ENCODE data around the gene RECK. TPM values are rescaled to one million over a fixed set of nuclear protein-coding genes. Genes with fewer than 3 reads are reported as not detected.
A peak's percentile ranks its signal among the peaks of the same experiment; 100 is the strongest.

RECK gene
- total RNA-seq, 4 donors from 2014 or later = 15.6 to 24.1 (median 18.7) TPM

GRCh38 chr9:36064448-36065037 lies 27.8 kb downstream of the RECK start:
- H3K36me3 ChIP-seq = peaks cover 0 to 53% (median 0%) of the 10 kb centered on the region in 3 donors
- no peaks in the 10 kb centered on the region for H3K27me3 ChIP-seq
- no peak overlapping the region for H3K27ac ChIP-seq
- no peak for DNase-seq (ENCODE audit: low spot score in 2 of 2)
- H3K4me1 ChIP-seq = no peaks in the 10 kb centered on the region
- TF ChIP-seq CTCF (IDR thresholded peaks at IDR 0.05) (no peak), POLR2A (IDR thresholded peaks at IDR 0.05) (no peak), EP300 (IDR thresholded peaks at IDR 0.05) (no peak)
- WGBS, 2 donors = 60 to 84% methylated on average over 1 of the region's 1 CpG
- no peaks in the 10 kb centered on the region for H3K9me3 ChIP-seq
- no peak overlapping the region for H3K4me3 ChIP-seq

GRCh38 chr9:36074055-36074454 lies 37.3 kb downstream of the RECK start:
- H3K4me1 ChIP-seq = peaks cover 0 to 14% (median 4%) of the 10 kb centered on the region in 4 donors
- no peak for DNase-seq (ENCODE audit: low spot score in 2 of 2)
- H3K36me3 ChIP-seq = no peaks in the 10 kb centered on the region
- WGBS, 2 donors = 93 to 96% methylated on average over 1 of the region's 1 CpG
- TF ChIP-seq POLR2A (IDR thresholded peaks at IDR 0.05) = no peak
- TF ChIP-seq CTCF (IDR thresholded peaks at IDR 0.05) = no peak
- no peak for TF ChIP-seq EP300 (IDR thresholded peaks at IDR 0.05)
- no peaks in the 10 kb centered on the region for H3K9me3 ChIP-seq
- no peak overlapping the region for H3K27ac ChIP-seq
- H3K27me3 ChIP-seq = no peaks in the 10 kb centered on the region
- H3K4me3 ChIP-seq = no peak overlapping the region

GRCh38 chr9:36074870-36075532 lies 38.3 kb downstream of the RECK start:
- peak; percentile 53 to 86 for DNase-seq (ENCODE audit: low spot score in 2 of 2)
- peaks cover 0 to 14% (median 4%) of the 10 kb centered on the region in 4 donors for H3K4me1 ChIP-seq
- peak overlapping the region in 2 of 4 donors; percentile 8 to 18 for H3K27ac ChIP-seq
- TF ChIP-seq POLR2A (IDR thresholded peaks at IDR 0.05) = no peak
- TF ChIP-seq CTCF (IDR thresholded peaks at IDR 0.05) = no peak
- TF ChIP-seq EP300 (IDR thresholded peaks at IDR 0.05) = peak in 1 of 2 donors; percentile 46
- H3K9me3 ChIP-seq = no peaks in the 10 kb centered on the region
- WGBS, 2 donors = 6 to 8% methylated on average over 2 of the region's 2 CpGs
- no peaks in the 10 kb centered on the region for H3K27me3 ChIP-seq
- no peak overlapping the region for H3K4me3 ChIP-seq
- H3K36me3 ChIP-seq = no peaks in the 10 kb centered on the region

- no peak overlapping the region for H3K27ac ChIP-seq
- WGBS, 2 donors = 83 to 88% methylated on average over 1 of the region's 1 CpG
- H3K36me3 ChIP-seq = peaks cover 0 to 8% (median 0%) of the 10 kb centered on the region in 3 donors
- no peak for DNase-seq (ENCODE audit: low spot score in 2 of 2)
- no peaks in the 10 kb centered on the region for H3K9me3 ChIP-seq
- H3K4me1 ChIP-seq = peaks cover 0 to 14% (median 4%) of the 10 kb centered on the region in 4 donors
- TF ChIP-seq CTCF (IDR thresholded peaks at IDR 0.05) (no peak), EP300 (IDR thresholded peaks at IDR 0.05) (no peak), POLR2A (IDR thresholded peaks at IDR 0.05) (no peak)
- no peaks in the 10 kb centered on the region for H3K27me3 ChIP-seq
- H3K4me3 ChIP-seq = no peak overlapping the region
These were observed 41.3 kb downstream of the RECK start for GRCh38 chr9:36078051-36078450.

DNA sequence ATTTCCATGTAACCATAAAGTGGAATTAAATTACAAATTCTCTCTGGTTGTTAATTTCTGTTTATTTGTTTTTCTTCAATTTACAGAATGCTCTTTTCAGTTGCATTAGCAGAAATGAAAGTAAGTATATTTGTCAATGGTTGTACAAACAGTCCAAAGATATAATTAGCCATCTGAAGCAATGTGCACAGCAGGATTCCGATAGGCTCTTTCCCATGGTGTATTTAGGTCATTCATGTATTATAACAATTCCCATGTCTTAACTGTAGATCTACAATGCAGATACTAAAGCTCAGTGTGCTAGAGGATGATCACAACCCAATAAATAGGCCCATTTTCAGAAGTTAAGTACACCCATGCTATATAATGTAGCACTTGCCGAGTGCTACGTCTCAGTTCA lies 43.8 kb downstream of the RECK start:
- TF ChIP-seq CTCF (IDR thresholded peaks at IDR 0.05) (no peak), POLR2A (IDR thresholded peaks at IDR 0.05) (no peak), EP300 (IDR thresholded peaks at IDR 0.05) (no peak)
- Histone ChIP-seq H3K27me3 (no peaks in the 10 kb centered on the region), H3K27ac (no peak overlapping the region), H3K36me3 (peaks cover 0 to 32% (median 0%) of the 10 kb centered on the region in 3 donors), H3K4me1 (no peaks in the 10 kb centered on the region), H3K4me3 (no peak overlapping the region), H3K9me3 (no peaks in the 10 kb centered on the region)
- 81 to 88% methylated on average over 3 of the region's 3 CpGs for WGBS, 2 donors
- DNase-seq (ENCODE audit: low spot score in 2 of 2) = no peak

Measured in tibial nerve (tissue), 4 donors.